H1 (cell line): Measurements from ENCODE around the gene ABL2. TPM values are rescaled to one million over a fixed set of nuclear protein-coding genes. Genes with fewer than 3 reads are reported as not detected.

ENCODE experiments used
- RAD21 ChIP-seq, 2 experiments: IDR thresholded peaks in 1 of 2; conservative IDR thresholded peaks in 1 of 2; 2 replicates each; pipeline ENCODE4 v1.6.1; 2011; ENCODE audit warnings: low read depth in 2 of 2, low read length in 2 of 2, improper control_type of control experiment in 1 of 2, inconsistent platforms in 1 of 2, mild to moderate bottlenecking in 1 of 2, moderate library complexity in 1 of 2
- polyA plus RNA-seq, 7 experiments: library from polyadenylated mRNA; depleted of rRNA in 3 of 7; stranded (reverse) in 5 of 7; unstranded in 2 of 7; fragments of >200 nt in 5 of 7; fragments of 200-250 nt in 2 of 7; gene quantifications; 1 replicate in 5 of 7; 2 replicates in 1 of 7; 4 replicates in 1 of 7; pipeline versions ENCODE4 v1.2.1 to v1.2.3, GENCODE V29; 2011 to 2013; ENCODE audit warnings: missing spikeins in 2 of 7, mixed read lengths in 2 of 7
- total RNA-seq: library from RNA; stranded (reverse); fragmentation: NEBNext Ultra II Directional; extraction: Animal tissue kit (Norgen Biotek cat#: 25700); gene quantifications from 2 replicates; pipeline ENCODE4 v1.2.1, GENCODE V29; 2021

The ABL2 gene
- total and polyA plus RNA-seq, 2 of the 8 experiments (the other 6 are each of a cell fraction or from before 2014, with no cell fraction given) = 4.5 to 19.1 TPM

DNA sequence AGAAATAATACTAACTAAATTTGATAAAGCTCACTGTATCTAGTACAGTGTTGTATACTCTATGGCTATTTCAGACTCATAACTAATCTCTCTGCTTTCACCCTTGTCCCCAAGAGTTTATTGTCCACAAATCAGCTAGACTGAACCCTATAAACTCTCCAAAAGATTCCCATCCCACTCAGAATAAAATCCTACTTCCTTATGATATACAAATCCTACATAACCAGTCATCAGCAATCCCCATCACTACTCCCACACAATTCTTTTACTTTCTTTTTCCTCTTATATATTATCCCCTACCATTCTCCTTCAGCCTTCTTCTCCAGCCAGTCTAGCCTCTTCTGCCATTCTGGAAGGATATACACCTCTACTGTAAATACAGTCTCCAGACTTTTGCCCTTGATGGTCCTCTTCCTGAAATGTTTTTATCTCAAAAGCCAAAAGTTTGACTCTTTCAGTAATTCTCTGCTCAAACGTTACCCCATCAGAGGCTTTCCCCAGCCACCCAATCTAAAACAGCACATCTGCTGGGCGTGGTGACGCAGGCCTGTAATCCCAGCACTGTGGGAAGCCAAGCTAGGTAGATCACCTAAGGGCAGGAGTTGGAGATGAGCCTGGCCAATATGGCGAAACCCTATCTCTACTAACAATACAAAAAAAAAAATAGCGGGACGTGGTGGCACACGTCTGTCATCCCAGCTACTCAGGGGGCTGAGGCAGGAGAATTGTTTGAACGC is 41.6 kb downstream of the ABL2 start (continued):
- no peak for TF ChIP-seq RAD21 (IDR thresholded peaks at IDR 0.05 in 1 of 2, conservative IDR thresholded peaks at IDR 0.05 in 1 of 2; ENCODE audit: low read depth in 2 of 2, low read length in 2 of 2)
